Central memory CD4-positive, alpha-beta T cell (primary cell): Measurements from ENCODE around the gene SPX.

Source experiments
- DNase-seq: peaks from one replicate; pipeline ENCODE4 v3.0.0; 2022
- total RNA-seq, 3 experiments: gene quantifications; one replicate each; lab custom pipeline; 2026; lab: John Stamatoyannopoulos, UW

Gene SPX, protein sequence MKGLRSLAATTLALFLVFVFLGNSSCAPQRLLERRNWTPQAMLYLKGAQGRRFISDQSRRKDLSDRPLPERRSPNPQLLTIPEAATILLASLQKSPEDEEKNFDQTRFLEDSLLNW
- 0.16 to 0.28 (median 0.19) reads per million in 3 experiments for total RNA-seq

- no peak for DNase-seq
These were observed at the start of gene SPX for GRCh38 chr12:21526053-21526452. TSS of gene SPX (plus strand) at chr12:21526296. CDS start at chr12:21526473, 177 bp downstream.

DNA sequence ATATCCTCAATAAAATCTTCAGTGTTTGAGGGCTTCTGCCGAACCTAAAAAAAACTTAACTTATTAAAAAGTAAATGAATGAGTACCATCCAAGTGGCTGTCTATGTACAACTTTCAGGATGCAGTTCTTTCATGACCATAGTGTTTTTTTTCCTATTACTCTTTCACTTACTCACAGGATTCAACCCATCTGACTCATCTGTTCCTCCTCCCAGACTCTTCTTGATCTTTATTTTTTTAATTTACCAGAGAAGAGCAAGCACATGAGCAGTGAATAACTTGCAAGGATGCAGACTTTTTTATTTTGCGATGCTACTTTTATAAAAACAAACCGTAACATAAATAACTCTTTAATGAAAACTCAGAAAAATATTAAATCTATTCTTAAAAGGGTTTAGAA is 49.1 kb upstream of the SPX start:
- DNase-seq = no peak

DNA sequence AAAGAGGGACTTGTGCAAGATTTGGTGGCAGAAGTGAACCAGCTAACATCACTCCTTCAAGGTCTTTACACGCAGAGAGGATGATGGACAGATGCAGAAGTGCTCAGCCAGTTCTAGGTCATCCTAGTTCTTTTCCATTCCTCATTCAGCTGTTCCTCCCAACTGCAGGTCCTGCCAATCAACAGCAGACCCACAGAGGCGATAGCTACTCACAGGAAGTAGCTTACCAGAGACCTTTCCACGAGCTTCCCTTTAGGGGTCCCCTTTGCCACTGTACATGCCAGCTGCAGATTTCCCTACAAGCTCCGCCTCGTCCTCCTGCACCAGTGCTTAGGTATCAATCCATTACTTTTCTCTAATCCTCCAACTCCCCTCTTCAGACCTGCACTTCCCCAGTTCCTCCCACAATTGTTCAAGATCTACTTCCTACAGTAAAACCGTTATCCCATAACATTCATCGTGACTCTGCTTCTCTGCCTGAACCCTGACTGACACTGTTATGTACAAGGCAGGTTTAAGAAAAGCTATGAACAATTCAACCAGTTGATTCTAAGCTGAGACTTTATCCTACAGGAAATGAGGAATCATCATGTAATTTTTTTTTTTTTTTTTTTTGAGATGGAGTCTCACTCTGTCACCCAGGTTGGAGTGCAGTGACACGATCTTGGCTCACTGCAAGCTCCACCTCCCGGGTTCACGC is 47.2 kb upstream of the SPX start:
- DNase-seq = no peak

DNA sequence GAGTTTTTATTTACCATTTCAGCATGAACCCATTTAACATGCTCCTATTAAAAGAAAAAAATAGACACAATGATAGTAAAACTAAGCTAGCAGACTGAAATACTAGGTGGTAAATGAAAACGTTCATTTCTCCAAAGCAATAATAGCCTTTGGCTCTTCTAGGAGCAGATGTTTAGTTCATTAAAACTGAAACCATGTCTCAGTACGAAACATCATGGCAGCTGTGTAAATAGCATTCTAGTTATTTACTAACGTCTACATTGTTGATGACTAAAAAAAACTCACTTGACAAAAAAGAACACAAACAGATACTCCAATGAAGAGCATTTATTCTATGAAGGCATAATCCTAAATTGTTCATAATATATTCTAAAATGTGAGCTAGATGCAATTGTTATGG is 42.6 kb upstream of the SPX start:
- no peak for DNase-seq

DNA sequence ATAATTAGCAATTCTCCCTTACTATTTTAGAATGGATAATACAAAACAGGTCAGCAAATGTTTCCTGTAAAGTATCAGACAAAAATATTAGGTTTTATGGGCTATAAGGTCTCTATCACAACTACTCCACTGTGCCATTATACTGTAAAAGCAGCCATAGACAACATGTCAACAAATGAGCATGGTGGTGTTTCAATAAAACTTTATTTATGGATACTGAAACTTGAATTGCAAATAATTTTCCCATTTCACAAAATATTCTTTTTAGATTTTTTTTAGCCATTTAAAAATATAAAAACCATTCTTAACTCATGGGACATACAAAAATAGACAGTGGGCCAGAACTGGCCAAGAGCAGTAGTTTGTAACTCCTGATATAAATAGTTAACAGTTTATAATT is 40.1 kb upstream of the SPX start:
- DNase-seq = no peak

DNA sequence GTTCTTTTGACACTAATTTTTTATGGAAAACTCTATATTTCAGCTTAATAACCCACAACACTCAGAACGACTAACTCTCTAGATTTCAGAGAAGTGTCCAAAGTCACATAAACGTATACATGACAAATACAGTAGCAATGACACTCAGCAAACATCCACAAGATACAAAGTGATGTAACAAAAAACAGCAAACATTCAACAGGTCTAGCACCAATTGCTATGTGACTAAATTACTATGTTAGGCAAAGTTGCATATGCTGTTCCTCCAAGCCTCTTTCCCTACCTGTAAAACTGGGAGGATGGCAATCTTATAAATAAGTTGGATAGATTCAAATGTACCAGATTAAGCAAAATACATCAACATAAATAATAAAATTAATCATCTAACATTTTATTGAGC is 26.3 kb upstream of the SPX start:
- no peak for DNase-seq

- DNase-seq = no peak
These were observed 25.3 kb upstream of the SPX start for GRCh38 chr12:21500786-21501257.

GRCh38 chr12:21501258-21502163 is 24.6 kb upstream of the SPX start, which contains the start of the genes GOLT1B and RECQL:
TSS of gene GOLT1B (plus strand) at chr12:21501789. CDS start at chr12:21501924, 135 bp downstream.
TSS of gene RECQL (minus strand) at chr12:21501635. CDS start at chr12:21499570, 2,065 bp downstream.
- DNase-seq = peak; percentile 94

GRCh38 chr12:21502164-21502496 is 24.0 kb upstream of the SPX start:
- DNase-seq = peak; percentile 26

DNA sequence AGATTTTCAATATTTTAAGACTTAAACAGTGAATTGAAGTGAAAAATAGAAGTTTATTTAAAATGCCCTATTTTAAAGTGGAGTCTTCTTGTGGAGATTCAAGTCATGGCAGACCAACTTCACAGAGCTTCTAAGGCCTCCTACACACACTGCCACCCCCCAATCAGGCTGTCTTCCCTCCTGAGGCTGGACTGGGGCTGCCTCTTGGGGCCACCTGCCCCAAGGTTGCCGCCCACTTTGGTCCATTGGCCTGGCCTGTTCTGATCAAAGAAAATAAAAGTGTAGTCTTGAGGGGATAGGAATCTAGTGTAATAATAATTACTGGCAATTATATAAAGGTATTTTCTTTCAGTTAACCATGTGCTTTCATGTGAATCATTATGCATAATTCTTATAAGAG is 23.2 kb upstream of the SPX start:
- no peak for DNase-seq

DNA sequence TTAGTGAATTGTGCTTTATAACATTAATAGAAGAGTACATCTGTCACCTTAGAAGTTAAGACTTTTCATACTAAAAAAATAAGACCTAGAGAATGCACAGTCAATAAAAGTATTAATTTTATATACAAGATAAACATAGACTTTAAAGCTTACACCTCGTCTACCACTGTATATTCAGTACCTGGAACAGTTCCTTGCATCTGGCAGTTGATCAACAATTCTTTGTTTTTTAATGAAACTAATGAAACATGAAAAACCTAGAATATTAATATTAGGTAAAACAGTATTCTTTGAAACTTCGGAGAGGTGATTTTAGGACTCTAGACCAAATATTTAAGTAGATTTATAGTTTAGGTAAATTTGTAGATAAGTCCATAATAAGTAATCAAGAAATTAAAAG is 20.2 kb upstream of the SPX start:
- DNase-seq = no peak

GRCh38 chr12:21507849-21508248 is 18.2 kb upstream of the SPX start:
- DNase-seq = no peak

DNA sequence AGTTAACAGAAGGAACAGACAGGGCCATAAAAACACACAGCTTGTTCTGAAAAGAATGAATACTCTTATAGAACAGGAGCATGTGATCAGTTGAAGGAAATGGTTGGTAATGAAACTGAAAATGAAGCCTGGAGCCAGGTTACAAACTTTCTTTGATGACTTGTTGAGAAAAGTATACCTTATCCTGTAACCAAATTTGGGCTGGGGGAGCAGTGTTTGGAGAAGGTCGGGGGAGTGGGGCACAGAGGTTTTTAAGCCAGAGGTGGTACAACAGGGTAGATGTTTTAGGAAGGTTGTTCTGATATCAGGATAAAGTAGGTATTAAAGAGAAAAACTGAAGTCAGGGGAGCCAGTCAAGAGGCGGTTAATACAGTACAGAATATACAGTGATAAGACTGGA is 16.3 kb upstream of the SPX start:
- no peak for DNase-seq

GRCh38 chr12:21516281-21516680 is 9.8 kb upstream of the SPX start:
- DNase-seq = no peak

GRCh38 chr12:21518451-21518850 is 7.6 kb upstream of the SPX start:
- no peak for DNase-seq

DNA sequence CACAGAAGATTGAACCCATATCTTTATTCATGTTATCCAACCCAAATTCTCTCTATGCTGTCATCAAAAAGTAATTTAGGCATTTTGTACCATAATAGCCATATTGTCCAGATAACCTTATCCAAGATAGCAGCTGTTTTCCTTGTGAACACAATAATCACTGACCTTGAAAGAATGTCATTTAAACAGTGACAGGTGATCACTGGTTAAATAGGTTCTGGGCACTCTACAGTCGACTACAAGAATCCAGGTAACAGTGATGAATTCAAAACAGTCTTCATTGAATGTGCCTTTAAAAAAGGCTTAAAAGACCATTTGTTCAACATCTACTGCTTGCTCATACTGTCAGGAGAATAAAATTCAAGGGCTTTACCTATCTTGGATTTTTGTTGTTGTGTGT is 4.6 kb upstream of the SPX start:
- DNase-seq = no peak

DNA sequence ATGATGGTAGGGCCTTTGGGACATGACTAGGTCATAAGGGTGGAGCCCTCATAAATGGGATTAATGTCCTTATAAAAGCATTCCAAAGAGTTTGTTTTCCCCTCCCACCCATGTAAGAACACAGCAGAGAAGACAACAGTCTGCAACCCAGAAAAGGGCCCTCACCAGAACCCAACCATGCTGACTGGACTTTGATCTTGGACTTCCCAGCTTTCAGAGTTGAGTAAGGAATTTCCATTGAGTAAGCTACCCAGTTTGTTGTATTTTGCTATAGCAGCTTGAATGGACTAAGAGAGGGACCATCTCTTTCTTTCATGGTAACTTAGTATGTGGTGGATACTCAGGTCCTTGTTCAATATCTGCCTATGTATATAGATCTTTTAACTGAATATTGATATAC is 2.9 kb upstream of the SPX start:
- DNase-seq = no peak

DNA sequence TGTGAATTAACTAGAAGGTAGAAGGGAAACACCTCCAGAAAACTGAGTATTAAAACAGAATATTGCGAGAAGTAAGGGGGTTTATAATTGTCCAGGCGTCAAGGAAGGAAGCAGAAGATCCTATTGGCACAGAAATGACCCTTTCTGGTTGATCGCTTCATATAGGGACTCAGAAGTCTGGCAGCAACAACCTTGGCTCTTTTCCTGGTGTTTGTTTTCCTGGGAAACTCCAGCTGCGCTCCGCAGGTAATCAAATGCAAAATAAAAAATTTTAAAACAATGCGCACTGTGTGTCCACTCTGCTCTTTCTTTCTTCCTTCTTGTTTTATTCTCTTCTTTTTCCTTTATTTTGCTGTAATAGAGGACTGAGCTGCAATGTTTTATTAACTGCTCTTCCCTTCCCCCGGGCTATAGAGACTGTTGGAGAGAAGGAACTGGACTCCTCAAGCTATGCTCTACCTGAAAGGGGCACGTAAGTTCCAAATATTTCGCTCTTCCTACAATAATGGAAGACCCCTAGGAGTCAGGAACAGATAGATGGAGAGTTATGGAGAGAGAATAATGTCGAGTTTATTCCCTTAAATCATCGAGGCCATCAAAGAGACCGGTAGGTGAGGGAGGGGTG is 737 bp downstream of the SPX start:
- no peak for DNase-seq

DNA sequence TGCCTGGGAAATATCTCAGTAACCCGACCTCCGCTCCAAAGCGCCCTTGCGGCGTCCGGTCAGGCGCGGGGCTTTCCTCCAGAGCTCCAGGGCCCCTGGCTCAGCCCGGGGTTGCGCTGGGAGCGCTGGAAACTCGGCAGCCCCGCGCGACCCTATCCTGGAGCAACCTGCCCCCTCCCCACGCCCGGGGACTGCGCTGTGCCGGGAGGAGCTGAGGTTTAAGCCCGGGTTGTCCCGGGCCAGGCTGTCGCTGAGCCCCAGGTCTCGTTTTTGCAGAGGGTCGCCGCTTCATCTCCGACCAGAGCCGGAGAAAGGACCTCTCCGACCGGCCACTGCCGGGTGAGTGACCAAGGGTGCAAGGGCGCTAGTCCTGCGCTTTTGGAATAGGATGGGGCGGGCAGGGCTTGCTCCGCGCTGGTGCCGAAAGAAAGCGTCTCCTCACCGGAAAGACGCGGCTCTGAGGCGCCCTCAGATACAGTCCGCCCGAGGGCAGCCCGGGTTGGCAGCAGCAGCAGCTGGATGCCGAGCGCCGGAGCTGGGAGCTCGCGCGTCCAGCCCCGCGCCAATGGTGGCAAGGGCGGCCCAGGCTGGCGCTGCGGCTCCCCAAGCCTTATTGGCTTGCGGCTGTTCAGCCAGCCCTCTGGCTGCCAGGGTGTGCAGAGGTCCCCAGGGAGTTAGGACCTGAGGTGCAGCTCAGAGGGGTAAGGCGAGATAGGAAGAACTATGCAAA is 1.5 kb downstream of the SPX start:
- peak; percentile 52 for DNase-seq

- DNase-seq = no peak
These were observed 2.9 kb downstream of the SPX start for GRCh38 chr12:21528953-21529352.

- DNase-seq = no peak
These were observed 3.4 kb downstream of the SPX start for GRCh38 chr12:21529456-21529855.

DNA sequence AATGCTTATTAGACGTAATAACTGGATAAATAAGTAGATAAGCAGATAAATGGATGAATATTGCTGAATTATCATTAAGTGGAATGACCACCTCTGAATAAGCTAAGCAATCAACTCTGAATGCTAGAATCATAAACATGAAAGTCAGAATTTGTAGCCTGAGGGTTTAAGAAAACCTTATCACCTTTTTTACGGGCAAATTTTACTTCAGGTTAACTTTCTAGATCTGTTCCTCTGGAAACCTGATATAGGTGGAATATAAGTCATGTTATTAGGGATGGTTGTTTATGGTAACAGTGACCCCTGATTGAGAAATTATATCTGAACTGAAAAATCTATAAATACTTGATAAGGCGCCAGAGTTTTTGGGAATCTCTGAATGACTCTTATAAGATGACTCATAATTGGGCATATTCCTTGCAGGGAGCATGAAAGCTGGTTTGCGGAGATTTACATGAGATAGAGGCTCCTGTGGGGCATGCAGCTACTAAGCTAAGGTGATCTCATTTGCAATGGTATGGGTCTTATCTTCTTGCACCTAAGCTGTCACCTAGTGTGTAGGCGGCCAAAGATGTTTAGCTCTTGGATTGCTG is 12.1 kb downstream of the SPX start:
- DNase-seq = no peak
